D341Med (cell line): ENCODE data around the gene ATRNL1.

Source experiments
- DNase-seq: peaks from one replicate; pipeline ENCODE4 v3.0.0; 2012; ENCODE audit warnings: low spot score

ATRNL1 gene

DNA sequence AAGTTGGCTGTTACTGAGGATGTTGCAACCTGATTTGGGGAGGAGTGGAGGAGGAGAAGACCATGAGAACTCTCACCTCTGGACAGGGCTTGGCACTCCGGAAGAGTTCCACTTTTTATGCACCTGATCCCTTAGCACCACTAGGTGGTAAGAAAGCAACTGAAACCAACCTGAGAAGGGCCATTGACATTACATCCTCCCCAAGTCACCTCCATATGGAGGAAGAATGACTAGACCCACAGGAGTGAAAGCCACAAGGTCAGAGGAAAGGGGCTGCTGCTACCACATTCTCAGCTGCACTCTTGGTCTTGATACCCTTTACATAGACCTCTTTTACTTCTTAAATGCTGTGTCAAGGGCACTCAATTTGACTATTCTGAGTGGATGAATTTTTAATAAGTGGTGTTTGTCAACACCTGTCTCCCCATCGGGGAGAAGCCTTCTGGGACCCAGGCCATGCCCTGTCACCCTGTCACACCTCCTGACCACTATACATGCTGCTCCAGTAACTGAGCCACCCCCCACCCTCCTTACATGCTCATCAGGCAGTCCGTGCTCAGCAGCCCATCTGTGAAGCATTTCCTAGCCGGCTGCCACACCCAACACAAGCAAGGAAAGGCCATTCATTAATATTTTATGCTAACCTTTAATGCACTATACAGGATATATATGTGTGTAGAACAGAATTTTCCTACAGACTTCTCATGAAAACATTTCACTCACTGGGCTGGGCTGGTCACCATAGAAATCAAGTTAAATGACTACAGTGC is 817.0 kb downstream of the ATRNL1 start:
- no peak for DNase-seq

DNA sequence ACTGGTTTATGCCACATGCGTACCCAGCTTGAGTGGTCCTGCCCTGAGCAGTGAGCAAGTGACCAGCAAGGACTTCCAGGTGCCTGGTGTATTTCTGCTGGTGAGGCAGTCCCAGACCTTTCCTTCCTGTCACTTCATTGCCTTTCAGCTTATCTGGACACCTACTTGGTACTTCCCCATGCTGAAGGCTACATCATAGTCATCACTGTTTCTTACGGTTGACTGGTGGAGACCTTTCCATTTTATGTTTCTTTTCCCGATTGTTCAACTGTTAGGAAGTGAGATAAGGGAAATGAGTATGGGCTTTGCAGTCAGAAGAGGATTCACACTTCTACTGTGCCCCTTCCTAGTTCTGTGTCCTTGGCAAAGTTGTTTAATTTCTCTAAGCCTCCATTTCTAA is 821.3 kb downstream of the ATRNL1 start:
- no peak for DNase-seq

DNA sequence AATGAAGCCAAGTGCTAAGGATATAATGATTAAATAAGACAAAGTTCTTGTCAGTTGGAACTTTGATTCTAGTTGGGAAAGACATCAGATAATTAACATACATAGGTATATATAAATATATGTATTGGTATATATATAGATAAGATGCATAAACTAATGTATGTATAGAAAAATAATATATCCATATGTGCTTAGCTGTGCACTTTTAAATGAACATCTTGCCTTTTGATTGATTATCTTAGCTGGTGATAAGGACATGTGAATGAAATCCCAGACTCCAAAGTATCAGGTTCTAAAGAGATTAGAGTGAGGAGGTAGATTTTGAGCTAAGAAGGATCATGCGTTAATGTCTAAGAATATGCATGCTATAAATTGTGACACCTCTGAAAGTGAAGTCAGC is 822.3 kb downstream of the ATRNL1 start:
- no peak for DNase-seq

DNA sequence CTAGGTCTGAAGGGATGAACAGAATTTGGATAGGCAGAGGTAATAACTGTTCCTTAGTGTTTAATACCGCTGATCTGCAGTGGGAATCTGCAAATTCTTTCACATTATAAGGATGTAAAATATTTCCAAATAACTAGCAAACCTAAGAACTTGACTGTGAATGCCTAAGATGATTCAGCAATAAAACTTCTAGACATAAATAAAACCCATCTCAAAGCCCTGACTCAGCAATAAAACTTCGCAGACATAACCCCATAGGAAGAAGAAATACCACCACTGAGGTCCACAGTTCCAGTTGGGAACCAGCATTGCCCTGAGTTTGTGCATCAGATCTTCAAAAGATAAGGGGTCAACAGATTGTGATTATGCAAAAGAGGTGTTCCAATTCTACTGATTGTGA is 825.6 kb downstream of the ATRNL1 start:
- no peak for DNase-seq

DNA sequence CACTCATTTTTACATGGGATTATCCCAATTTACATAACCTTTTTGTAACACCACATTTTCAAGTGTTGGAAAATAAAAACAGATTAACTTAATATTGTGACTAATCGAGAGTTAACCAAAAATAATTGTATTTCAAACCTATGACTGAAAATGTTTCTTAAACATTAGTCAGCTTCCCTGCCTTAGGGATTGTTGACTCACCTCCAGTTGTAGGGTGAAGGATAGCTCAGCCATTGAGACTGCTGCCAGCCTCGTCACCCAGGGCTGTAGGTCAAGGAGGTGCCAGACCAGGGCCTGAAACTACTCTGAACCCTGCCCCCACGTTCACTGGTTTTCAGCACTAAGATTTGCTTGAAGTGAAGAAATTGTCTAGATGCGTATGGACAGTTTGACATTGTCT is 828.6 kb downstream of the ATRNL1 start:
- DNase-seq, result no peak

DNA sequence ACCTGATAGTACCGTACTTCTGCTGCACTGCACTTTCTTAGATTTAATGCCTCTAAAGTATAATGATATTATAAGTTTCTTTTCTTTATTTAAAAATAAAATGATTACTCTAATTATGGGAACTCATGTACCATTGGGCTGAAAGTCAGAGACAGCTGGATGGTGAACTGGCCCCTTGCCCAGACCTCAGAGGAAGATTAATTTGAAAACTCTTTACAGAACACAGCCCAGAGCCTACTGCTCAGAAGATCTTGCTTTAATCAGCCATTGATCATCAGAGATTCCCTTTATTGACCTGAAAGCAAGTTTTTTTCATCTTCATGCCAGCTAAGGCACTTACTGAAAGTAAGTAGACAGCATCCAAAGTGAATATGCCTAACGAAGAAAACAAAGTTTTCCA is 838.1 kb downstream of the ATRNL1 start:
- no peak for DNase-seq

DNA sequence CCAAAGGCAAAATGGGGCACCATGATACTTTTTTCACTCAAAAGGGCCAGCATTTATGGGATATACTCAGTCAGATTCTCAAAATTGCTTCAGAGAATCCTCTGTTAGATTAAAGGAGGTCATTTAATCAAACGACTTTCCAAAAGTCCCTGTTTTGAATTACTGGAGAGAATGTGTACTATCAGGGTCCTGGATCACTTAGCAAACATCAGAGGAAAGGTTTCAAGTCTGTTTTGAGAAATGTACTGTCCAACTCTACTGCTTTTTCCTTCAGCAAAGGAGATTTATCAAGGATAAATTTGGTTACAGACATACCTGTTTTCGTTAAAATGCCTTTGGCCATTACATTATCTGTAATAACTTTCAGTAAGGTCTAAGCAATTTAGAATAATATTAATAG is 838.9 kb downstream of the ATRNL1 start:
- no peak for DNase-seq

DNA sequence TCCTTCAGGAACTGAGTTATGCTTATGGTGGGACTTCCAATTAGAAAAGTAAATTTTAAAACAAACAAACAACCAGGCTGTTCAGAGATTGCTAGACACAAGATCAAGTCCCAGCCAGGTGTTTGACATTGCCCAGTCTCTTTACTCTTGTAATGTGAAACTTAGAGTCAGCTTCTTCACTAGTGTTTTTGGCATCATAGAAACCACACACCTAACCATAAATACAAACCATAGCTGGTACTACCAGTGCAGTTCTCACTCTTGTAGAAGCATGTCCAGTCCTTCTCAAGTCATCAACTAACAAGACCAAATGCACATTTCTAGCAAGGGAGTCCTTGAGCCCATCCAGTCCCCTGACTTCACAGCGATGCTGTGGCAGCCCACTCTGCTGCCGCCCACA is 839.9 kb downstream of the ATRNL1 start:
- no peak for DNase-seq

DNA sequence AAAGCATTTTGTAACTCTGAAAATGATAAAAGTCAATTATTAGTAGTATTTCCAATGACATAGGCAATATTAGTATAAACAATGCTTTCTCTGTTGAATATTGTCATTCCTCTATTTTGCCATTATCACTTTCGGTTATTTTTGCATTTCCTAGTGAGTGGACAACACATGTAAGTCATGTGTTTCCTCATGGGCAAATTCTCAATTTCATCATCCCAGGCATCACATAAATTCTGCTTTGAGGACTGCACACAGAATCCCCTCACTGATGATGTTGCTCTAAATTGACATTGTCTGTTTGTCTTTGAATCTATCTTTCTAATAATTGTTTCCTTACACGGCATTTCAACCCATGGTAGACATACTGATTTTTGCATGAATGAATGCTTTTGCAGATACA is 842.6 kb downstream of the ATRNL1 start:
- no peak for DNase-seq

DNA sequence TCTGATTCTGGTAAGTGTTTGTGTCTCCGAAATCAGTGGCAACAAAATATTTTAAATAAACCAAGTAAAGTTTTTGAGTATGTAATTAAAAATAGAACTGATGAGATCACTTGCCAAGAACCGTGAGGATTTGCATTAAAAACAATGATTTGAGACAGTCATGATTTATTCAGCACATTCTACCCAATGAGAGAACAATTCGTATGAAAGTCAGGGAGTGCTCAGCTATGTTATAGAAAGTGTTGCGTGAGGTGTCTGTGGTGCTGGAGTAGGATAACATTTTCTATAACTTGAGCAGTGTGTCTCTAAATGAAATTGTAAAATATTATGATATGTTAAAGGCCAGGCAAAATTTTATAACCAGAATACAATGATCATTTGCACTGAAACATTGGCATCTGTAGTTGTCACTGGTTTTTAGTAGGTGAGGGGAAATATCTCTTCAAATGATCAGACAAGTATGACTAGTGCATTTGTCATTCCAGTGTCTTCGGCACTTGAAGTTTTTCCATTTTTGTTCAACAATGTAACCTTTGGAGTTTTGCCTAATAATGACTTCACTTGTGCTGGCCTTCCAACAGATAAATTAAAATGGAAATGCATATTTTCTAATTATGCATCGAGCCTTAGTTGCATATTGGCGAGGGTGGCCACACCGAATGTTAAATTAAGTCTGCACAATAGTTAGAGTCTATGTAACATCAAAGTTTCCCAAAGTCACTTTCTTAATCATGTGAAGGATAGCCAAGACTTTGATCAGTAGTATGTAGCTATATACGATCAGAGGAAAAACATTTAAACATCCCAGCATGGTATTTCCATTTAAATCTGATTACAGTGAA is 844.0 kb downstream of the ATRNL1 start:
- DNase-seq, result no peak

DNA sequence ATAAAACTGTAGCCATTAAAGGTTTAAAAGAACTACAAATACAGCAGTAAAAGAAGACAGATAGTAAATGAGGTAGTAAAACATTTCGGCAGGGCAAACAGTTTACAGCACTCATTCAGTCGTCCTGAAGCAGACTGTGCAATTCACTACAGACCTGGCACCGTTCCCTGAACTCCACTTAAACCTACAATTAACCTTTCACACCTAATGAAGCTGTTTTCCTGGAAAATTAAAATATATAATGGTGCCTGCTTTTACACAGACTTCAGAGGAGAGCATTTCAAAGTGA is 844.5 kb downstream of the ATRNL1 start:
- no peak for DNase-seq

DNA sequence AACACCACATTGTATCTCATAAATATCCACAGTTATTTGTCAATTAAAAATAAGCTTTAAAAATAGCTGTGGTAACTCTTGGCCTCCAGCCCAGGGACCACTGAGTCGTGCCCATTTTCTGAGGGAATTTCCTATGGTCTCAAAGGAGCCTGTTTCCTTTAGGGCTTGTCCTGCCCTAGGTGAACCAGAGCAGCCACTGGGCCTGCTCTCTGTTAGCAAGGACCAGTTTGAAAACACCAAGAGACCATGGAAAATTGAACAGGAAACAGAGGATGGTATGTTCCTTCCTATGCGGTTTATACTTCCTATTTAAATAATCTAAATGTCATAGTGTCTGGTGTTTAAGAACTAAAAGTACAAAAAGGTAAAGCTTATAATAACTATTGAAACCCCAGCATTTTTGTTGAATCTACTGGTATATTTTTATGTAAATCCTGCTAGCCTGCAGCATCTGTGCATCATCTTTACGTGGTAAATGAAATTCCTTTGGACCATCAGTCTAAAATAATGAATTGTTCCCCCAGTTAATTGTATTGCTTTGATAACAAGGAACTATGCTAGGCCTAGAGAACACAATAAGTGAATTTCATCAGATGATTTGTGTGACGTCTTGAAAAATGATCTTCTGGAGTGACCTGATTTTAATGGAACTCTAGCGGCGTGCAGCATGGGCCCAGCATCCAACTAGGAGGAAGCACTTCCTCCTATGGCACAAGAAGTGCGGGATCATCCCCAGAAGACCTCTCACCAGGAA is 846.1 kb downstream of the ATRNL1 start:
- no peak for DNase-seq

DNA sequence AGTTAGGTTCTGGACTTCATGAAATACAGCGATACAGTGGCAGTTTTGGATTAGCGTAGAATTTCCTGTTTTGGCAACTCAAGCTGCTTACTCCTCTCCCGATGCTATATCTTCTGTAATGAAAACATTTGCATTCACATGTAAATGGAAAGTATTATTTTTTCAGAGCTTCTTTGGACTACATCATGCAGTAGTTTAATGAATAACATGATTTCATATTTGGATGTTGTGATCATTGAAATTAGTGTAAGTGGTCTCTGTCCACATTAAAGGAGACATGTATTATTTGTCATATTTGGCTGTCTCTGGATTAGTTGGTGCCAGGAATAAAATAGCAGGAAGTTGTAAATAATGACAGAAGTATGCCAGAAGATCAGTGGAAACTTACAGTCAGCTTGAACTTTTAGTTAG is 848.2 kb downstream of the ATRNL1 start:
- DNase-seq, result no peak

DNA sequence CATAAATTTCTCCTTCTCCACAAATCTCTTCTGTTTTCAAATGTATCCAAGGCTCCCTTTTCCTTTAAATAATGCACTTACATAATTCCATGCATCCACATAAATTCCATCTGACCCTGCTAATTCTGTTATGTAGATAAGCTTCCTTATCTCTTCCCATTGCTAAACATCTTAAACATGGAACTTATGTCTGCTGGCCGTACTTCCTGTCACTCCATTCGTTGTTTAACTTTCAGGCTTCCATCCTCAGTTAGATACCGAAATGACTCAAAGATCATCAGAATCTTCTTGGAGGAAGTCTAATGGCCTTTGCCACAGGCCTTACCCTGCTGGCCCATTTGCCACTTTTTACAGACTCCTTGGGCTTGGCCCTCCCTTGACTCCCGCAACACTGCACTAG is 848.9 kb downstream of the ATRNL1 start:
- no peak for DNase-seq

DNA sequence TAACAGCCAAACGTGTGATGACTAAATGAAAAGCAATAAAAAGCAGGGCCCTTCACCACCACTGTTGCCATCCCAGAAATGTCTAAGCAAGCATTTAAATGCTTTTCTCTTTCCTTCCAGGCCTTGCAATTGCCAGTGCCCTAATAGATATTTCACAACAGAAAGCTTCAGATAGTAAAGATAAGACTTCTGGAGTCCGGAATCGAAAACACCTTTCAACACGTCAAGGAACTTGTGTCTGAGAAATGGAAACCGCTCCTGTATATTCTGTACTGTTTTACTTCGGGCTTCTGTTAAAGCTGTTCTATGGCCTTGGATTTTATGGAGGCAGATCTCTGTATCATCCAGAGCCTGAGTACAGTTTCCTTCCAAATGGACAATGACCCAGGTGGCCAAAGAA is 851.4 kb downstream of the ATRNL1 start:
- no peak for DNase-seq

DNA sequence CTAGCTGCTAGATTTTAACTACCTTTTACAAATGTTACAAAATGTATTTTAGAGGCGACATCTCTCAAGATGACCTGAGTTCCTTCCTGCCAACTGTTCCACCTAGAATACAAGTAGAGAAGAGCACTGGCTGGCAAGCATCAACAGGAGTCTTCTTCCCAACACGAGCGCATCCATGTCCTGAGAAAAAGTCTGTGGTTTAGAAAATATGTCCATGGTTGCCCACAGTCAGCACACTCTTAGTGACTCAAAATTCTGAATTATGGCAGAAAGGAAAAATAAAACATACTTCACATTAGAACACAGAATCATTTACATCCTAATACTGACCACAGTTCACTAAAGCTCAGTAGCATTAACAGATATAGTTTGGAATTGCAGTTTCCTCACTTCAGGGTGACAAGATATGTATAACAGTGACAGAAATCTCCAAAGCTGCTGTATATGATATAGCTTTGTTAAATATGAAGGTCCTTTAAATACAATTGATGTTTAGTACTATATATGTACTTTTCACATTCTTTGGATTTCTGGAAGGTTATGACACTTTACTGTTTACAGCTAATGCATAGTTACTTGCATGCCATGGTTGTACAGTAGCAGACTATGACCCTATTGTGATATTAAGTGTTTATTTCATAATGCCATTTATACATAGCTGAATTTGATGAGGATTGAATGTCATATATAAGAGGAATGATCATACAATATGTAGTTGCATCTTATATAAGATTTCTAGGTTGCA is 852.7 kb downstream of the ATRNL1 start:
- DNase-seq, result no peak

DNA sequence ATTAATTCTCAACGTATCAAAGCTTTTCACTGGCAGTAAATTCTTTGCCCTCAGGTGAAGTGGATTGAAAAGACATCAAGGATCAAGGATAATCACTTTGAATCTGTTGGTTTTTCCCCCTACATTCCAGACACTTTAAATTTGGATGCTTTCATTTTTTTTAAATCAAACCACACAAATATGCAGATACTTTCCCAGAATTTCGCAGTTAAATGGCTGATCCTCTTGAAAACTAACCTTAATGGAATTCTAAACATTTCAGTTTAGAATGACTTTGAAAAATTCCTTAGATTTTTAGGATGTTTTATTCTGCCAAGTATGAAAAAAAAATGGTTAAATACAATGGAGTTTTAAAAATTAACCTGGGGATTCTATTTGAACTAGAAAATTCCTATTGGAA is 853.9 kb downstream of the ATRNL1 start:
- no peak for DNase-seq

DNA sequence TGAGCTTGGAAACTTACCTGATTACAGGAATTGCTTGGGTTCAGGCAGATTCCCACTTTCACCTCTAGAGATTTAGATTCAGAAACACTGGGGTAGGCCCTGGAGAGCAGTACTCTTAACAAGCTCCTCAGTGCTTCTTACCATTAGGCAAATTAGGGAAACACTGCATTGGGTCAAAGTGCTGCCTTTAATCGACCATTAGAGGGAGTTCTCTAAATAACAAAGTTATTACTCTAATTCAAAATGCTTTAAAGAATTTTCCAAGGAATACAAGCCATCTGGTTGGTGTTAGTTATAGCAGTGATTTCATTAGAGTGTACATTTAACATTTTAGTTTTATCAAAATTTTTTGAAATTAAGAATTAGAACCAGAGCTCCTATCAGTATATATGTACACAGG is 855.3 kb downstream of the ATRNL1 start:
- DNase-seq, result no peak

DNA sequence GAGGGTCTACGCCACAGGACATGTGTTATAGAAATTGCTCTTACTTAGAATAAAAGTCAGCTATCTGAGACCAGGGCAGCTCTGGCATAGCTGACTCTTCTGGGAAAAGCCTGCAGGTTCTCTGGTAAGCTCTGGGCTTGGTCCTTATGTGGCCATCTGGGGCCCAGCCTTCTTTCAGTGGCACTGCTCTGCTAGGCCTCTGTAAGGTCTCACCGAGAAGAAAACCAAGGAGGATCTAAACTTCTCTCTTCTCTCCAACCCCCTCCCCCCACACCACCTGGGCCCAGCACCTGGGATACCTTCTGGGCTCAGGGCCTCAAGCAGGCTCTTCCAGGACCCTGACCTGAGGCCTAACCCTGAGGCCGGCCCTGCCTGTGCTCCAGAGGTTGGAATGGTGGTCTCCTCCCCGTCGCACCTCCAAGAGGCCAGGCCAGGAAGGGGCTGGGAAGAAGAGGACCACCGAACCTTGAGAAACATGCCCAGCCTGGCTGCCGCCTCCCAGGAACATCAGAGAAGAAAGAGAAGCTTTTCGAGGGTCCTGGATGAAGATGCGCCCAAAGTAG is 856.2 kb downstream of the ATRNL1 start:
- no peak for DNase-seq

DNA sequence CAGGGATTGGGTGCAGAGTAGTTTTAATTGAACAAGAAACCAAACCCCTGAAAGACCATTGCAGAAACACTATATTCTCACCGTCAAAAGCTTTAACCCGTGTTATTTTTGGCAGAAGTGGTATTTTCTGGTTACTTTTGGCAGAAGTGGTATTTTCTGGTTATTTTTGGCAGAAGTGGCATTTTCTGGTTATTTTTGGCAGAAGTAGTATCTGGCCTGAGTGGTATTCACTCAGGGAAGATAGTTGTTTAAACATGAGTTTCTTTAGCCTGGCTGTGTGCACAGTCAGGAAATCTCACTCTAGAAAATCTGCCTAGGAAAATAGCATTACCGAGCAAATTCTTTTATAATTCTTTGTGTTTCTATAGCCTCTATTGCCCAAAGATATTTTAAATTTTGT is 857.2 kb downstream of the ATRNL1 start:
- DNase-seq, result no peak

DNA sequence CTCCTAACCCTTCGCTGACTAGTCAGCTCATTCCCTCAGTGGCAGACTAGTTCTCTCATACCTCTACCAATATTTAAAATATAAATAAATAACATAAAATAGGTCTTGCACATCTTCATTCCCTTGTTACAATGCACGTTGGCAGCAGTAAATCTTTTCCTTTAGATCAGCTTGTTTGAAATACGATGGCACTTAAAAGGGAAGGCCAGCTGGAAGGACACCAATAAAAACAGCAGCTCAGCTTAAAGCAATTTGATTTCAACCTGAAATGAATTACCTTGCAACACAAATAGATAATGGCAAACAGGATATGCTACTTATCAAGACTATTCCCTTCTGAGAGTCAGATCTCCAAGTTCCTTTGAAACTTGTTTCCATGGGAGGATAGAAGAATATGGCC is 858.1 kb downstream of the ATRNL1 start:
- no peak for DNase-seq

DNA sequence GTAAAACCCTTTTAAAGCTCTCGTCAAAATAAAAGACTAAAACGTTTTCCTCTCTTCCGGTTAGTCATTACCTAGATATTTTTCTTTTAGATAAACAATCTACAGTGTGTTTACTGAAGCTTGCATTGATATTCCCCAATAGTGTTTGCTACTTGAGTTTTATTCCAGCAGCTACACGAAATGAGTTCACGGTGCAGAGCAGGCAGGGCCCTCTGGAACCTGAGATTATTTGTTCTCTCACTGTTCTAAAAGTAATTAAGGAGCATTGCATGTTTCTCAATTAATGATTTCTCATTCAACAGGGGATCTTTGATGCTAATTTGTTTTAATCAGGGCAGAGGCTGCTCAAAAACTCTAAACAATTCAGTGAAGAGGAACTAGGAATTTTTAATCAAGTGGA is 860.1 kb downstream of the ATRNL1 start:
- DNase-seq, result no peak
